H9 (cell line): ENCODE measurements around the gene KBTBD13. TPM values are rescaled to one million over a fixed set of nuclear protein-coding genes. Genes with fewer than 3 reads are reported as not detected.

Experiments
- DNase-seq: peaks from one replicate; pipeline ENCODE4 v3.0.0-alpha.2; 2017
- H2AFZ ChIP-seq: one replicate; pipeline ENCODE4 v1.6.1; 2013; ENCODE audit warnings: mild to moderate bottlenecking, low read length, control low read depth, moderate library complexity
- H2AK5ac ChIP-seq: 2 replicates; pipeline ENCODE4 v1.6.1; 2013; ENCODE audit warnings: low read length, control low read depth, mixed read lengths; ENCODE audit not compliant: insufficient read length
- H2BK120ac ChIP-seq: one replicate; pipeline ENCODE4 v1.6.1; 2013; ENCODE audit warnings: low read depth, mild to moderate bottlenecking, low read length, control low read depth, inconsistent platforms; ENCODE audit not compliant: poor library complexity, severe bottlenecking
- H2BK12ac ChIP-seq: 2 replicates; pipeline ENCODE4 v1.6.1; 2013; ENCODE audit warnings: low read length, control low read depth, mixed read lengths, low read depth; ENCODE audit not compliant: insufficient read length
- H2BK15ac ChIP-seq: 2 replicates; pipeline ENCODE4 v1.6.1; 2013; ENCODE audit warnings: low read depth, low read length, control low read depth
- H2BK20ac ChIP-seq: one replicate; pipeline ENCODE4 v1.6.1; 2013; ENCODE audit warnings: low read depth, mild to moderate bottlenecking, low read length, control low read depth, inconsistent platforms; ENCODE audit not compliant: poor library complexity, severe bottlenecking
- H2BK5ac ChIP-seq: 2 replicates; pipeline ENCODE4 v1.6.1; 2013; ENCODE audit warnings: low read length, control low read depth, mixed read lengths; ENCODE audit not compliant: insufficient read length
- H3K14ac ChIP-seq: 2 replicates; pipeline ENCODE4 v1.6.1; 2013; ENCODE audit warnings: low read length, control low read depth; ENCODE audit not compliant: insufficient read depth
- H3K18ac ChIP-seq: 2 replicates; pipeline ENCODE4 v1.6.1; 2013; ENCODE audit warnings: low read depth, mild to moderate bottlenecking, mixed read lengths, low read length, control low read depth; ENCODE audit not compliant: insufficient read length
- H3K23ac ChIP-seq: 2 replicates; pipeline ENCODE4 v1.6.1; 2013; ENCODE audit warnings: low read length, control low read depth, mixed read lengths, low read depth; ENCODE audit not compliant: insufficient read length
- H3K23me2 ChIP-seq: 2 replicates; pipeline ENCODE4 v1.6.1; 2013; ENCODE audit warnings: low read depth, mild to moderate bottlenecking, mixed read lengths, low read length, control low read depth; ENCODE audit not compliant: insufficient read length, poor library complexity, severe bottlenecking
- H3K27ac ChIP-seq: 2 replicates; pipeline ENCODE4 v1.5.1; 2013; ENCODE audit warnings: low read length, control low read depth, mixed read lengths, low read depth; ENCODE audit not compliant: insufficient read length
- H3K27me3 ChIP-seq: 2 replicates; pipeline ENCODE4 v1.6.1; 2013; ENCODE audit warnings: low read length, control low read depth, inconsistent platforms; ENCODE audit not compliant: insufficient read depth
- H3K4ac ChIP-seq: 2 replicates; pipeline ENCODE4 v1.6.1; 2013; ENCODE audit warnings: low read depth, mild to moderate bottlenecking, control low read depth, inconsistent platforms, low read length, moderate library complexity
- H3K4me1 ChIP-seq: 2 replicates; pipeline ENCODE4 v1.6.1; 2013; ENCODE audit warnings: low read length, control low read depth, inconsistent platforms; ENCODE audit not compliant: insufficient read depth
- H3K4me2 ChIP-seq: 2 replicates; pipeline ENCODE4 v1.6.1; 2013; ENCODE audit warnings: low read length, control low read depth, mixed read lengths; ENCODE audit not compliant: insufficient read length, insufficient read depth
- H3K56ac ChIP-seq: 2 replicates; pipeline ENCODE4 v1.6.1; 2013; ENCODE audit warnings: low read depth, mild to moderate bottlenecking, mixed read lengths, low read length, control low read depth; ENCODE audit not compliant: insufficient read length
- H3K79me1 ChIP-seq: 2 replicates; pipeline ENCODE4 v1.6.1; 2013; ENCODE audit warnings: low read depth, mild to moderate bottlenecking, moderate library complexity, low read length, control low read depth, inconsistent platforms; ENCODE audit not compliant: insufficient read depth, poor library complexity, severe bottlenecking
- H3K79me2 ChIP-seq: 2 replicates; pipeline ENCODE4 v1.6.1; 2013; ENCODE audit warnings: low read length, control low read depth, inconsistent platforms; ENCODE audit not compliant: insufficient read depth
- H3K9ac ChIP-seq: 2 replicates; pipeline ENCODE4 v1.6.1; 2013; ENCODE audit warnings: low read length, control low read depth, mixed read lengths; ENCODE audit not compliant: insufficient read length; ENCODE audit errors: extremely low read depth
- H3K9me3 ChIP-seq: one replicate; pipeline ENCODE4 v1.6.1; 2013; ENCODE audit warnings: low read depth, low read length, inconsistent platforms; ENCODE audit not compliant: control insufficient read depth
- H3T11ph ChIP-seq: one replicate; pipeline ENCODE4 v1.6.1; 2013; ENCODE audit warnings: mild to moderate bottlenecking, low read length, control low read depth, inconsistent platforms
- H4K20me1 ChIP-seq: one replicate; pipeline ENCODE4 v1.6.1; 2013; ENCODE audit not compliant: control insufficient read depth, insufficient read length, insufficient read depth
- H4K5ac ChIP-seq: 2 replicates; pipeline ENCODE4 v1.6.1; 2013; ENCODE audit warnings: low read depth, mild to moderate bottlenecking, mixed read lengths, low read length, control low read depth; ENCODE audit not compliant: insufficient read length
- H4K8ac ChIP-seq: replicated peaks from 2 replicates; pipeline ENCODE4 v1.6.1; 2013; ENCODE audit warnings: low read length, control low read depth, mixed read lengths, low read depth; ENCODE audit not compliant: insufficient read length
- H4K91ac ChIP-seq: 2 replicates; pipeline ENCODE4 v1.6.1; 2013; ENCODE audit warnings: low read depth, mild to moderate bottlenecking, moderate library complexity, mixed read lengths, low read length, control low read depth; ENCODE audit not compliant: insufficient read length
- H3K27ac Mint-ChIP-seq, 3 experiments: 2 replicates in 2 of 3; 3 replicates in 1 of 3; pipeline ENCODE4 v1.8.0; 2020 to 2021; ENCODE audit warnings: mixed read lengths in 3 of 3, mild to moderate bottlenecking in 1 of 3, moderate library complexity in 1 of 3
- H3K27me3 Mint-ChIP-seq: 2 replicates; pipeline ENCODE4 v1.8.0; 2021; ENCODE audit warnings: low read depth, mild to moderate bottlenecking, moderate library complexity, mixed read lengths
- H3K36me3 Mint-ChIP-seq, 3 experiments: 2 replicates in 2 of 3; 3 replicates in 1 of 3; pipeline ENCODE4 v1.8.0; 2020 to 2021; ENCODE audit warnings: low read depth in 3 of 3, mixed read lengths in 3 of 3; ENCODE audit not compliant: insufficient read depth in 1 of 3
- H3K4me1 Mint-ChIP-seq, 2 experiments: 2 replicates each; pipeline ENCODE4 v1.8.0; 2020; ENCODE audit warnings: mixed read lengths in 2 of 2
- H3K4me3 Mint-ChIP-seq, 2 experiments: 2 replicates in 1 of 2; 3 replicates in 1 of 2; pipeline ENCODE4 v1.8.0; 2020 to 2021; ENCODE audit warnings: mild to moderate bottlenecking in 2 of 2, mixed read lengths in 2 of 2, moderate library complexity in 1 of 2
- H3K9me3 Mint-ChIP-seq, 2 experiments: 2 replicates in 1 of 2; 3 replicates in 1 of 2; pipeline ENCODE4 v1.8.0; 2020; ENCODE audit warnings: mild to moderate bottlenecking in 2 of 2, mixed read lengths in 2 of 2, moderate library complexity in 1 of 2
- WGBS: extraction: QIAGEN DNeasy Blood & Tissue Kit; methylation state at CpG from one replicate; pipeline ENCODE4 v1.1.7; 2013; ENCODE audit warnings: missing lambda C conversion rate, low lambda C conversion rate, mixed read lengths; ENCODE audit not compliant: insufficient read length; ENCODE audit errors: extremely low coverage; 5-methylcytosine and 5-hydroxymethylcytosine counted together
- total RNA-seq: library from RNA; stranded (reverse); gene quantifications from 2 replicates; pipeline ENCODE4 v1.2.1, GENCODE V29; 2021
- TF ChIP-seq, protein P1 (sequence below): fragments of 200-600 bp; sonication (generic); conservative IDR thresholded peaks from 3 replicates; pipeline ENCODE4 v1.8.0; 2021; ENCODE audit warnings: antibody characterized with exemption, mild to moderate bottlenecking

KBTBD13 gene
- total RNA-seq, 1 experiment from 2014 or later, result not detected

DNA sequence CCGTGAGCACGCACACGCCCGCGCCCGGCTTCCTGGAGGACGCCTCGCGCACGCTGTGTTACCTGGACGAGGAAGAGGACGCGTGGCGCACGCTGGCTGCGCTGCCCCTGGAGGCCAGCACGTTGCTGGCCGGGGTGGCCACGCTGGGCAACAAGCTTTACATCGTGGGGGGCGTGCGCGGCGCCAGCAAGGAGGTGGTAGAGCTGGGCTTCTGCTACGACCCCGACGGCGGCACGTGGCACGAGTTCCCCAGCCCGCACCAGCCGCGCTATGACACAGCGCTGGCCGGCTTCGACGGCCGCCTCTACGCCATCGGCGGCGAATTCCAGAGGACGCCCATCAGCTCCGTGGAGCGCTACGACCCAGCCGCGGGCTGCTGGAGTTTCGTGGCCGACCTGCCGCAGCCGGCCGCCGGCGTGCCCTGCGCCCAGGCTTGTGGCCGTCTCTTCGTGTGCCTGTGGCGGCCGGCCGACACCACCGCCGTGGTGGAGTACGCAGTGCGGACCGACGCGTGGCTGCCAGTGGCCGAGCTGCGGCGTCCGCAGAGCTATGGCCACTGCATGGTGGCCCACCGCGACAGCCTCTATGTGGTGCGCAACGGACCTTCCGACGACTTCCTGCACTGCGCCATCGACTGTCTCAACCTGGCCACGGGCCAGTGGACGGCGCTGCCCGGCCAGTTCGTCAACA, 890 bp downstream of the KBTBD13 start:
- Histone ChIP-seq H3K56ac (no peak overlapping the region), H3K79me2 (no peaks in the 10 kb centered on the region), H3K79me1 (no peaks in the 10 kb centered on the region), H3K27ac (no peak overlapping the region), H4K5ac (no peak overlapping the region), H2BK15ac (no peak overlapping the region), H3K23me2 (no peaks in the 10 kb centered on the region), H3K14ac (no peak overlapping the region), H3K18ac (no peak overlapping the region), H2AK5ac (no peak overlapping the region), H4K20me1 (no peaks in the 10 kb centered on the region), H3K9me3 (no peaks in the 10 kb centered on the region), H4K8ac (no peak overlapping the region), H2BK20ac (no peak overlapping the region), H3K4ac (no peak overlapping the region), H2BK5ac (no peak overlapping the region), H3K4me1 (peaks cover 3% of the 10 kb centered on the region; the same call in 1 of the 2 replicates), H4K91ac (no peak overlapping the region), H3T11ph (no peak overlapping the region), H3K27me3 (no peaks in the 10 kb centered on the region), H2BK120ac (no peak overlapping the region), H3K4me2 (no peak overlapping the region), H2AFZ (no peak overlapping the region), H3K23ac (no peak overlapping the region), H2BK12ac (no peak overlapping the region), H3K9ac (no peak overlapping the region)
- no peak for DNase-seq
- H3K27me3 Mint-ChIP-seq, result peaks cover 33% of the 10 kb centered on the region
- H3K27ac Mint-ChIP-seq, result no peak overlapping the region
- TF ChIP-seq, protein P1, sequence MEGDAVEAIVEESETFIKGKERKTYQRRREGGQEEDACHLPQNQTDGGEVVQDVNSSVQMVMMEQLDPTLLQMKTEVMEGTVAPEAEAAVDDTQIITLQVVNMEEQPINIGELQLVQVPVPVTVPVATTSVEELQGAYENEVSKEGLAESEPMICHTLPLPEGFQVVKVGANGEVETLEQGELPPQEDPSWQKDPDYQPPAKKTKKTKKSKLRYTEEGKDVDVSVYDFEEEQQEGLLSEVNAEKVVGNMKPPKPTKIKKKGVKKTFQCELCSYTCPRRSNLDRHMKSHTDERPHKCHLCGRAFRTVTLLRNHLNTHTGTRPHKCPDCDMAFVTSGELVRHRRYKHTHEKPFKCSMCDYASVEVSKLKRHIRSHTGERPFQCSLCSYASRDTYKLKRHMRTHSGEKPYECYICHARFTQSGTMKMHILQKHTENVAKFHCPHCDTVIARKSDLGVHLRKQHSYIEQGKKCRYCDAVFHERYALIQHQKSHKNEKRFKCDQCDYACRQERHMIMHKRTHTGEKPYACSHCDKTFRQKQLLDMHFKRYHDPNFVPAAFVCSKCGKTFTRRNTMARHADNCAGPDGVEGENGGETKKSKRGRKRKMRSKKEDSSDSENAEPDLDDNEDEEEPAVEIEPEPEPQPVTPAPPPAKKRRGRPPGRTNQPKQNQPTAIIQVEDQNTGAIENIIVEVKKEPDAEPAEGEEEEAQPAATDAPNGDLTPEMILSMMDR, result no peak
- no peak overlapping the region for H3K4me3 Mint-ChIP-seq
- H3K36me3 Mint-ChIP-seq, result peaks cover 0 to 1% (median 0%) of the 10 kb centered on the region in 3 experiments; a peak in 2 of 7 replicates
- peaks cover 13 to 15% of the 10 kb centered on the region in 2 experiments for H3K4me1 Mint-ChIP-seq
- WGBS, result no CpG with 5 or more reads among the region's 85 CpGs
- H3K9me3 Mint-ChIP-seq, result peaks cover 3 to 10% of the 10 kb centered on the region in 2 experiments; a peak in 2 of 5 replicates
